PC-9 (cell line): ENCODE results near the gene P4HA2.

Experiments
- CTCF ChIP-seq: fragments of 200-600 bp; sonication (generic); conservative IDR thresholded peaks from 2 replicates; pipeline ENCODE4 v1.6.1; 2017; ENCODE audit warnings: mixed run types, antibody characterized with exemption, mild to moderate bottlenecking, moderate library complexity
- EZH2 ChIP-seq: fragments of 200-600 bp; sonication (generic); IDR thresholded peaks from 2 replicates; pipeline ENCODE4 v1.8.0; 2017; ENCODE audit warnings: antibody characterized with exemption, low read depth

DNA sequence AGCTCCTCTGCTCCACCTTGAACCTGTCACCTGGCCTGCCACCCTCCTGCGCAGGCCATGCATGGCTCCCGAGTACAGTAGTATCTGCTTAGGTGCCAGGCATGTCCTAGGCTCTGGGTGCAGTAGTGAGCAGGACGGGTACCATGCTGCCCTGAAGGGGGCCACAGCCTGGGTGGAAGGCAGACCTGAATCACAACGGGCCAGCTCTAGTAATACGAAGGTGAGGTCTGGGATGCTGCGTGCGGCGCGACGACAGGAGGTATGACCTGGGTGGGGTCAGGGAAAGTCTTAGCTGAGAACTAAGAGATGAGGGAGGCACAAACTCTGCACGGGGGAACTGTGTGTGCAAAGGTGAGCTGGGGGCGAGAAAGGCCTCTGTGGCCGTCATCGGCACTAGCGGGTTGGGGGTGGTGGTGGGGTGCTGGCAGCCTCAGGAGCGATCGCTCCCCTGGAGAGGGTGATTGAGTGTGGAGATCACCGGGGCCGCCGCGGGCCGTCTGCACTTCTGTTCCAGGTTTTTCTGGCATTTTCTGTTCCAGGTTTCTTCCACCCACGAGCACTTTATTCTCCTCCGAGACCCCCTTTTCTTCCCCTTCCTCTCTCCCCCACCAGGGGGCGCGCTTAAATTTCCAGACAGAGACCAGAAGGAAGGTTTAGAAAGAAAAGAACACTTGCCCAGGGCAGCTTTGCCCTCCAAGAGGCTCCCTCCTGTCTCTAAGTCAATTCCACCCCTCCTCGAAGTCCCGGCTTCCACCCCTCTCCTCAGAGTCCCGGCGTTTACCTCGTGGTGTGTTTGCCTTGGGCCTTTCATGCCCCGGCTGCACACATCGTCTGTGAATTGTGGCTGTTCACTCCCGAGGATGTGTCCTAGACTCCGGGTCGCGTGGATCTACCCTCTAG lies 44.9 kb upstream of the P4HA2 start:
- TF ChIP-seq EZH2 (no peak), CTCF (peak; percentile 87)
